ENCODE results near the gene ANKRD6. TPM values are rescaled to one million over a fixed set of nuclear protein-coding genes. Genes with fewer than 3 reads are reported as not detected.

ANKRD6 gene
- total RNA-seq, 1 donor from 2014 or later: 5.5 TPM

GRCh38 chr6:89613790-89614189 lies 180.8 kb downstream of the ANKRD6 start:
- no peak for TF ChIP-seq CTCF (IDR thresholded peaks at IDR 0.05)
- Mint-ChIP-seq H3K27ac (ENCODE audit: unreplicated experiment) (no peak overlapping the region), H3K4me3 (ENCODE audit: unreplicated experiment) (no peak overlapping the region), H3K9me3 (ENCODE audit: unreplicated experiment) (no peaks in the 10 kb centered on the region), H3K4me1 (ENCODE audit: unreplicated experiment) (no peaks in the 10 kb centered on the region), H3K36me3 (ENCODE audit: unreplicated experiment) (no peaks in the 10 kb centered on the region), H3K27me3 (ENCODE audit: unreplicated experiment) (no peaks in the 10 kb centered on the region)
- no peak for DNase-seq (ENCODE audit: extremely low spot score, unreplicated experiment)

GRCh38 chr6:89615882-89616281 lies 182.9 kb downstream of the ANKRD6 start:
- H3K4me3 Mint-ChIP-seq (ENCODE audit: unreplicated experiment): no peak overlapping the region
- H3K9me3 Mint-ChIP-seq (ENCODE audit: unreplicated experiment): no peaks in the 10 kb centered on the region
- no peaks in the 10 kb centered on the region for H3K4me1 Mint-ChIP-seq (ENCODE audit: unreplicated experiment)
- no peaks in the 10 kb centered on the region for H3K27me3 Mint-ChIP-seq (ENCODE audit: unreplicated experiment)
- H3K36me3 Mint-ChIP-seq (ENCODE audit: unreplicated experiment): no peaks in the 10 kb centered on the region
- TF ChIP-seq CTCF (IDR thresholded peaks at IDR 0.05): no peak
- peak; percentile 60 for DNase-seq (ENCODE audit: extremely low spot score, unreplicated experiment)
- H3K27ac Mint-ChIP-seq (ENCODE audit: unreplicated experiment): no peak overlapping the region

GRCh38 chr6:89616531-89616930 lies 183.6 kb downstream of the ANKRD6 start:
- Mint-ChIP-seq H3K4me3 (ENCODE audit: unreplicated experiment) (no peak overlapping the region), H3K27ac (ENCODE audit: unreplicated experiment) (no peak overlapping the region), H3K4me1 (ENCODE audit: unreplicated experiment) (no peaks in the 10 kb centered on the region), H3K36me3 (ENCODE audit: unreplicated experiment) (no peaks in the 10 kb centered on the region), H3K9me3 (ENCODE audit: unreplicated experiment) (no peaks in the 10 kb centered on the region), H3K27me3 (ENCODE audit: unreplicated experiment) (no peaks in the 10 kb centered on the region)
- DNase-seq (ENCODE audit: extremely low spot score, unreplicated experiment): peak; percentile 83
- TF ChIP-seq CTCF (IDR thresholded peaks at IDR 0.05): no peak

GRCh38 chr6:89618026-89618425 lies 185.1 kb downstream of the ANKRD6 start:
- Mint-ChIP-seq H3K36me3 (ENCODE audit: unreplicated experiment) (no peaks in the 10 kb centered on the region), H3K27ac (ENCODE audit: unreplicated experiment) (no peak overlapping the region), H3K27me3 (ENCODE audit: unreplicated experiment) (no peaks in the 10 kb centered on the region), H3K4me1 (ENCODE audit: unreplicated experiment) (no peaks in the 10 kb centered on the region), H3K9me3 (ENCODE audit: unreplicated experiment) (no peaks in the 10 kb centered on the region), H3K4me3 (ENCODE audit: unreplicated experiment) (no peak overlapping the region)
- TF ChIP-seq CTCF (IDR thresholded peaks at IDR 0.05): no peak
- DNase-seq (ENCODE audit: extremely low spot score, unreplicated experiment): peak; percentile 21

GRCh38 chr6:89619567-89619966 lies 186.6 kb downstream of the ANKRD6 start:
- DNase-seq (ENCODE audit: extremely low spot score, unreplicated experiment): no peak
- Mint-ChIP-seq H3K36me3 (ENCODE audit: unreplicated experiment) (no peaks in the 10 kb centered on the region), H3K27ac (ENCODE audit: unreplicated experiment) (no peak overlapping the region), H3K9me3 (ENCODE audit: unreplicated experiment) (no peaks in the 10 kb centered on the region), H3K4me3 (ENCODE audit: unreplicated experiment) (no peak overlapping the region), H3K4me1 (ENCODE audit: unreplicated experiment) (no peaks in the 10 kb centered on the region), H3K27me3 (ENCODE audit: unreplicated experiment) (no peaks in the 10 kb centered on the region)
- no peak for TF ChIP-seq CTCF (IDR thresholded peaks at IDR 0.05)
